Activated CD4-positive, alpha-beta T cell treated with anti-CD3 and anti-CD28 coated beads, Interleukin-2, amount 50 U/mL, for 1 hour (primary cell): Measurements from ENCODE around the gene VASP.
A peak's percentile ranks its signal among the peaks of the same experiment; 100 is the strongest.

ENCODE experiments used
- DNase-seq: peaks from one replicate; pipeline ENCODE4 v3.0.0-alpha.2; 2020

The VASP gene

GRCh38 chr19:45517641-45518468 lies 10.6 kb downstream of the VASP start:
- no peak for DNase-seq

- DNase-seq = no peak
These were observed 11.2 kb downstream of the VASP start for GRCh38 chr19:45518469-45518826.

- DNase-seq = no peak
These were observed 15.0 kb downstream of the VASP start for GRCh38 chr19:45522010-45522941.

GRCh38 chr19:45523642-45524256 lies 16.5 kb downstream of the VASP start:
- peak; percentile 67 for DNase-seq

- no peak for DNase-seq
These were observed 17.4 kb downstream of the VASP start for GRCh38 chr19:45524575-45525129.

GRCh38 chr19:45526143-45526542 lies 18.9 kb downstream of the VASP start:
- no peak for DNase-seq

- DNase-seq = no peak
These were observed 19.7 kb downstream of the VASP start for GRCh38 chr19:45526971-45527370.

- DNase-seq = no peak
These were observed 20.5 kb downstream of the VASP start for GRCh38 chr19:45527731-45528130.

- no peak for DNase-seq
These were observed 21.0 kb downstream of the VASP start for GRCh38 chr19:45528149-45528743.

GRCh38 chr19:45528744-45529419 lies 21.6 kb downstream of the VASP start:
- DNase-seq = no peak

GRCh38 chr19:45529420-45529785 lies 22.1 kb downstream of the VASP start:
- DNase-seq = no peak

GRCh38 chr19:45531349-45531748 lies 24.1 kb downstream of the VASP start:
- no peak for DNase-seq

GRCh38 chr19:45539459-45539858 lies 32.2 kb downstream of the VASP start:
- DNase-seq = no peak

- no peak for DNase-seq
These were observed 35.0 kb downstream of the VASP start for GRCh38 chr19:45542234-45542668.

- DNase-seq = no peak
These were observed 40.0 kb downstream of the VASP start for GRCh38 chr19:45547211-45547770.

- no peak for DNase-seq
These were observed 40.8 kb downstream of the VASP start for GRCh38 chr19:45547965-45548609.

- DNase-seq = no peak
These were observed 46.2 kb downstream of the VASP start for GRCh38 chr19:45553464-45553863.

GRCh38 chr19:45554481-45554880 lies 47.2 kb downstream of the VASP start:
- no peak for DNase-seq

- DNase-seq = no peak
These were observed 49.6 kb downstream of the VASP start for GRCh38 chr19:45556835-45557234.

- peak; percentile 66 for DNase-seq
These were observed 51.2 kb downstream of the VASP start for GRCh38 chr19:45558399-45558878.

- no peak for DNase-seq
These were observed 52.8 kb downstream of the VASP start for GRCh38 chr19:45560038-45560437.
